Amniotic stem cell (primary cell): Measurements from ENCODE around the gene ADGRE2.
"Not testable (repeated sequence)": the region's sequence is repeated elsewhere in the genome, so short reads cannot be mapped to it uniquely, and the experiment has no call there.

ENCODE experiments used
- DNase-seq: peaks from one replicate; lab custom pipeline; 2025; lab: John Stamatoyannopoulos, UW

ADGRE2 gene

GRCh38 chr19:14778110-14778845 lies at the start of gene ADGRE2:
Gene ADGRE2 (minus strand): TSS chr19:14778560. CDS start chr19:14776756, 1,804 bp downstream.
- not testable (repeated sequence) for DNase-seq

- DNase-seq: no peak
These were observed 47.6 kb upstream of the ADGRE2 start for GRCh38 chr19:14826006-14826405.

- no peak for DNase-seq
These were observed 43.6 kb upstream of the ADGRE2 start for GRCh38 chr19:14821937-14822336.

- no peak for DNase-seq
These were observed 40.2 kb upstream of the ADGRE2 start for GRCh38 chr19:14818588-14818987.

GRCh38 chr19:14817052-14817451 lies 38.7 kb upstream of the ADGRE2 start:
- DNase-seq: no peak

GRCh38 chr19:14814982-14815652 lies 36.8 kb upstream of the ADGRE2 start:
- no peak for DNase-seq

GRCh38 chr19:14809272-14810057 lies 31.1 kb upstream of the ADGRE2 start:
- no peak for DNase-seq

GRCh38 chr19:14804765-14805164 lies 26.4 kb upstream of the ADGRE2 start:
- DNase-seq: no peak

GRCh38 chr19:14798760-14799159 lies 20.4 kb upstream of the ADGRE2 start:
- DNase-seq: no peak

GRCh38 chr19:14796021-14796420 lies 17.7 kb upstream of the ADGRE2 start:
- DNase-seq: no peak

- DNase-seq: no peak
These were observed 16.8 kb upstream of the ADGRE2 start for GRCh38 chr19:14795078-14795721.

- not testable (repeated sequence) for DNase-seq
These were observed 13.9 kb upstream of the ADGRE2 start for GRCh38 chr19:14792250-14792649.

GRCh38 chr19:14786421-14786851 lies 8.1 kb upstream of the ADGRE2 start:
- DNase-seq: no peak

- not testable (repeated sequence) for DNase-seq
These were observed 6.9 kb upstream of the ADGRE2 start for GRCh38 chr19:14785102-14785793.

- not testable (repeated sequence) for DNase-seq
These were observed 6.4 kb upstream of the ADGRE2 start for GRCh38 chr19:14784730-14785101.

GRCh38 chr19:14783410-14783998 lies 5.1 kb upstream of the ADGRE2 start:
- DNase-seq: not testable (repeated sequence)

- DNase-seq: no peak
These were observed 4.5 kb upstream of the ADGRE2 start for GRCh38 chr19:14782626-14783409.

GRCh38 chr19:14781713-14782536 lies 3.6 kb upstream of the ADGRE2 start:
- not testable (repeated sequence) for DNase-seq

- not testable (repeated sequence) for DNase-seq
These were observed 2.4 kb upstream of the ADGRE2 start for GRCh38 chr19:14780622-14781225.
